Stimulated activated CD4-positive, alpha-beta T cell treated with anti-CD3 and anti-CD28 coated beads, Interleukin-12 subunit alpha, Interleukin-12 subunit beta, amount 100 ng/mL, for 4 hours (primary cell): ENCODE measurements around the gene PIGR.
A peak's percentile ranks its signal among the peaks of the same experiment; 100 is the strongest.

Experiments used
- DNase-seq: peaks from one replicate; pipeline ENCODE4 v3.0.0-alpha.2; 2020

PIGR gene

GRCh38 chr1:206907304-206907991 lies 38.8 kb downstream of the PIGR start:
- DNase-seq: no peak

- peak; percentile 46 for DNase-seq
Measured at GRCh38 chr1:206905295-206906164, 40.7 kb downstream of the PIGR start.

- no peak for DNase-seq
Measured at GRCh38 chr1:206904423-206905142, 41.7 kb downstream of the PIGR start.

- no peak for DNase-seq
Measured at GRCh38 chr1:206903687-206904086, 42.6 kb downstream of the PIGR start.

GRCh38 chr1:206902702-206903101 lies 43.6 kb downstream of the PIGR start:
- DNase-seq: no peak

GRCh38 chr1:206901944-206902343 lies 44.3 kb downstream of the PIGR start:
- no peak for DNase-seq

- no peak for DNase-seq
Measured at GRCh38 chr1:206900149-206900548, 46.1 kb downstream of the PIGR start.

GRCh38 chr1:206899717-206900116 lies 46.5 kb downstream of the PIGR start:
- DNase-seq: no peak

- DNase-seq: no peak
Measured at GRCh38 chr1:206898915-206899431, 47.3 kb downstream of the PIGR start.

GRCh38 chr1:206898089-206898914 lies 48.0 kb downstream of the PIGR start:
- DNase-seq: no peak

- peak; percentile 42 for DNase-seq
Measured at GRCh38 chr1:206897175-206897574, 49.1 kb downstream of the PIGR start, which contains the start of gene IL24. Gene IL24 (plus strand): TSS chr1:206897443. CDS start chr1:206897833, 390 bp downstream.

GRCh38 chr1:206896261-206896660 lies 50.0 kb downstream of the PIGR start:
- DNase-seq: no peak

- no peak for DNase-seq
Measured at GRCh38 chr1:206895837-206896242, 50.4 kb downstream of the PIGR start.

GRCh38 chr1:206895325-206895724 lies 50.9 kb downstream of the PIGR start:
- DNase-seq: no peak

GRCh38 chr1:206893380-206893779 lies 52.9 kb downstream of the PIGR start:
- no peak for DNase-seq

- no peak for DNase-seq
Measured at GRCh38 chr1:206892351-206892984, 53.8 kb downstream of the PIGR start.

- DNase-seq: no peak
Measured at GRCh38 chr1:206891412-206891811, 54.9 kb downstream of the PIGR start.

GRCh38 chr1:206890125-206891060 lies 55.9 kb downstream of the PIGR start:
- no peak for DNase-seq

GRCh38 chr1:206887701-206888100 lies 58.6 kb downstream of the PIGR start:
- no peak for DNase-seq

- DNase-seq: no peak
Measured at GRCh38 chr1:206886831-206887230, 59.4 kb downstream of the PIGR start.
